ENCODE data around the gene NBAS.

The NBAS gene

DNA sequence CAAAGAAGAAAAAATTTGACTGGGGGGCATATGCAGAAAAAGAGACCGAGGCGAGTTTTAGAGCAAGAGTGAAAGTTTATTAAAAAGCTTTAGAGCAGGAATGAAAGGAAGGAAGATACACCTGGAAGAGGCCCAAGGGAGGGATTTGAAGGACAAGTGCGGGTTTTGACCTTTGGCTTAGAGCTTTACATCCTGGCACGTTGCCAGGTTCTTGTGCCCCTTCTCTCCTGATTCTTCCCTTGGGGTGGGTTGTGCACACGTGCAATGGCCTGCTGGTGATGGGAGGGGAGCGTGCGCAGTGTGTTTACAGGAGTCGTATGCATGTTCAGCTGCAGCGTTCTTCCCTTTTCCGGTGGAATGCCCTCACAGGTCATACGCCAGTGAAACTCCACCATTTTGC lies 208.8 kb downstream of the NBAS start:
- Histone ChIP-seq H3K79me2 (ENCODE audit: insufficient read depth, low read length) (no peaks in the 10 kb centered on the region), H3K9me2 (replicated peaks; ENCODE audit: insufficient read depth, low read length) (no peaks in the 10 kb centered on the region), H3K36me3 (ENCODE audit: low read length) (no peaks in the 10 kb centered on the region), H3K4me3 (ENCODE audit: insufficient read depth, low read length, poor library complexity, severe bottlenecking) (no peak overlapping the region), H3F3A (ENCODE audit: insufficient read depth) (no peaks in the 10 kb centered on the region), H3K27ac (ENCODE audit: low read depth, low read length) (no peak overlapping the region), H2AFZ (ENCODE audit: low read depth, low read length, severe bottlenecking) (no peak overlapping the region), H4K20me1 (ENCODE audit: low read depth, low read length) (no peaks in the 10 kb centered on the region), H3K4me2 (ENCODE audit: low read depth, low read length, poor library complexity, severe bottlenecking) (no peak overlapping the region), H3K27me3 (ENCODE audit: low read length) (no peaks in the 10 kb centered on the region), H3K9me3 (ENCODE audit: insufficient read depth, low read length) (no peaks in the 10 kb centered on the region), H3K9ac (ENCODE audit: low read length) (no peak overlapping the region)
- TF ChIP-seq, protein P1, sequence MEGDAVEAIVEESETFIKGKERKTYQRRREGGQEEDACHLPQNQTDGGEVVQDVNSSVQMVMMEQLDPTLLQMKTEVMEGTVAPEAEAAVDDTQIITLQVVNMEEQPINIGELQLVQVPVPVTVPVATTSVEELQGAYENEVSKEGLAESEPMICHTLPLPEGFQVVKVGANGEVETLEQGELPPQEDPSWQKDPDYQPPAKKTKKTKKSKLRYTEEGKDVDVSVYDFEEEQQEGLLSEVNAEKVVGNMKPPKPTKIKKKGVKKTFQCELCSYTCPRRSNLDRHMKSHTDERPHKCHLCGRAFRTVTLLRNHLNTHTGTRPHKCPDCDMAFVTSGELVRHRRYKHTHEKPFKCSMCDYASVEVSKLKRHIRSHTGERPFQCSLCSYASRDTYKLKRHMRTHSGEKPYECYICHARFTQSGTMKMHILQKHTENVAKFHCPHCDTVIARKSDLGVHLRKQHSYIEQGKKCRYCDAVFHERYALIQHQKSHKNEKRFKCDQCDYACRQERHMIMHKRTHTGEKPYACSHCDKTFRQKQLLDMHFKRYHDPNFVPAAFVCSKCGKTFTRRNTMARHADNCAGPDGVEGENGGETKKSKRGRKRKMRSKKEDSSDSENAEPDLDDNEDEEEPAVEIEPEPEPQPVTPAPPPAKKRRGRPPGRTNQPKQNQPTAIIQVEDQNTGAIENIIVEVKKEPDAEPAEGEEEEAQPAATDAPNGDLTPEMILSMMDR (IDR thresholded peaks at IDR 0.05; ENCODE audit: insufficient read depth, low read length, poor library complexity, severe bottlenecking) = no peak
- no peak for TF ChIP-seq EZH2phosphoT487 (conservative IDR thresholded peaks at IDR 0.05; ENCODE audit: low read length)

- no peaks in the 10 kb centered on the region for H3K36me3 ChIP-seq (ENCODE audit: low read length)
- H3K27me3 ChIP-seq (ENCODE audit: low read length) = no peaks in the 10 kb centered on the region
- no peaks in the 10 kb centered on the region for H3K79me2 ChIP-seq (ENCODE audit: insufficient read depth, low read length)
- H2AFZ ChIP-seq (ENCODE audit: low read depth, low read length, severe bottlenecking) = no peak overlapping the region
- TF ChIP-seq EZH2phosphoT487 (conservative IDR thresholded peaks at IDR 0.05; ENCODE audit: low read length) = no peak
- no peaks in the 10 kb centered on the region for H4K20me1 ChIP-seq (ENCODE audit: low read depth, low read length)
- no peaks in the 10 kb centered on the region for H3F3A ChIP-seq (ENCODE audit: insufficient read depth)
- H3K9me2 ChIP-seq (replicated peaks; ENCODE audit: insufficient read depth, low read length) = no peaks in the 10 kb centered on the region
- H3K4me3 ChIP-seq (ENCODE audit: insufficient read depth, low read length, poor library complexity, severe bottlenecking) = no peak overlapping the region
- H3K9me3 ChIP-seq (ENCODE audit: insufficient read depth, low read length) = no peaks in the 10 kb centered on the region
- H3K9ac ChIP-seq (ENCODE audit: low read length) = no peak overlapping the region
- no peak overlapping the region for H3K4me2 ChIP-seq (ENCODE audit: low read depth, low read length, poor library complexity, severe bottlenecking)
- no peak overlapping the region for H3K27ac ChIP-seq (ENCODE audit: low read depth, low read length)
Measured at GRCh38 chr2:15348636-15349035, 212.5 kb downstream of the NBAS start.

- Histone ChIP-seq H3K79me2 (ENCODE audit: insufficient read depth, low read length) (no peaks in the 10 kb centered on the region), H3K27me3 (ENCODE audit: low read length) (no peaks in the 10 kb centered on the region), H3K9me2 (replicated peaks; ENCODE audit: insufficient read depth, low read length) (no peaks in the 10 kb centered on the region), H3K9me3 (ENCODE audit: insufficient read depth, low read length) (no peaks in the 10 kb centered on the region), H3K4me3 (ENCODE audit: insufficient read depth, low read length, poor library complexity, severe bottlenecking) (no peak overlapping the region), H3K27ac (ENCODE audit: low read depth, low read length) (no peak overlapping the region), H2AFZ (ENCODE audit: low read depth, low read length, severe bottlenecking) (no peak overlapping the region), H3F3A (ENCODE audit: insufficient read depth) (no peaks in the 10 kb centered on the region), H3K36me3 (ENCODE audit: low read length) (no peaks in the 10 kb centered on the region), H3K9ac (ENCODE audit: low read length) (no peak overlapping the region), H3K4me2 (ENCODE audit: low read depth, low read length, poor library complexity, severe bottlenecking) (no peak overlapping the region), H4K20me1 (ENCODE audit: low read depth, low read length) (no peaks in the 10 kb centered on the region)
- no peak for TF ChIP-seq EZH2phosphoT487 (conservative IDR thresholded peaks at IDR 0.05; ENCODE audit: low read length)
- TF ChIP-seq, protein P1 (IDR thresholded peaks at IDR 0.05; ENCODE audit: insufficient read depth, low read length, poor library complexity, severe bottlenecking) = no peak
Measured at GRCh38 chr2:15348045-15348444, 213.1 kb downstream of the NBAS start.

DNA sequence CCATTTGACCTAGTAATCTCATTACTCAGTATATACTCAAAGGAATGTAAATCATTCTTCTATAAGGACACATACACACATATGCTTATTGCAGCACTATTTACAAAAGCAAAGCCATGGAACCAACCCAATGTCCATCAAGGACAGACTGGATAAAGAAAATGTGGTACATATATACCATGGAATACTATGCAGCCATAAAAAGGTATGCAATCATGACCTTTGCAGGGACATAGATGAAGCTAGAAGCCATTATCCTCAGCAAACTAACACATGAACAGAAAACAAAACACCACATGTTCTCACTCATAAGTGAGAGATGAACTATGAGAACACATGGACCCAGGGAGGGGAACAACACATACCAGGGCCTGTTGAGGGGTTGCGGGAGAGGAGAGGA lies 214.5 kb downstream of the NBAS start:
- no peaks in the 10 kb centered on the region for H4K20me1 ChIP-seq (ENCODE audit: low read depth, low read length)

More for the DNA sequence above, 214.5 kb downstream of the NBAS start:
- Histone ChIP-seq H3K27ac (ENCODE audit: low read depth, low read length) (no peak overlapping the region), H3K9me3 (ENCODE audit: insufficient read depth, low read length) (no peaks in the 10 kb centered on the region), H2AFZ (ENCODE audit: low read depth, low read length, severe bottlenecking) (no peak overlapping the region), H3K79me2 (ENCODE audit: insufficient read depth, low read length) (no peaks in the 10 kb centered on the region), H3K9ac (ENCODE audit: low read length) (no peak overlapping the region), H3F3A (ENCODE audit: insufficient read depth) (no peaks in the 10 kb centered on the region), H3K27me3 (ENCODE audit: low read length) (no peaks in the 10 kb centered on the region), H3K9me2 (replicated peaks; ENCODE audit: insufficient read depth, low read length) (no peaks in the 10 kb centered on the region), H3K4me2 (ENCODE audit: low read depth, low read length, poor library complexity, severe bottlenecking) (no peak overlapping the region), H3K4me3 (ENCODE audit: insufficient read depth, low read length, poor library complexity, severe bottlenecking) (no peak overlapping the region), H3K36me3 (ENCODE audit: low read length) (no peaks in the 10 kb centered on the region)
- TF ChIP-seq EZH2phosphoT487 (conservative IDR thresholded peaks at IDR 0.05; ENCODE audit: low read length) = no peak
- TF ChIP-seq, protein P1 (IDR thresholded peaks at IDR 0.05; ENCODE audit: insufficient read depth, low read length, poor library complexity, severe bottlenecking) = no peak

Data from SU-DHL-6 (cell line).